Hepatocyte (in vitro differentiated cells): ENCODE results near the gene ZNF354C. TPM values are rescaled to one million over a fixed set of nuclear protein-coding genes. Genes with fewer than 3 reads are reported as not detected.

Experiments used
- DNase-seq: peaks from one replicate; pipeline ENCODE4 v3.0.0-alpha.2; 2016; ENCODE audit warnings: low spot score
- H2AFZ ChIP-seq: fragments of 200-600 bp; sonication (generic); 2 replicates; pipeline ENCODE4 v1.6.0; 2016; ENCODE audit warnings: antibody characterized with exemption, mild to moderate bottlenecking
- H3K27ac ChIP-seq: fragments of 200-600 bp; sonication (generic); 2 replicates; pipeline ENCODE4 v1.5.1; 2016; ENCODE audit warnings: mild to moderate bottlenecking
- H3K27me3 ChIP-seq: fragments of 200-600 bp; sonication (generic); 2 replicates; pipeline ENCODE4 v1.6.1; 2016
- H3K36me3 ChIP-seq: fragments of 200-600 bp; sonication (generic); replicated peaks from 2 replicates; pipeline ENCODE4 v1.5.1; 2016; ENCODE audit warnings: low read depth; ENCODE audit not compliant: insufficient read depth
- H3K4me1 ChIP-seq: fragments of 200-600 bp; sonication (generic); 2 replicates; pipeline ENCODE4 v1.5.1; 2016; ENCODE audit warnings: mild to moderate bottlenecking, moderate library complexity; ENCODE audit not compliant: insufficient read depth
- H3K4me2 ChIP-seq: fragments of 200-600 bp; sonication (generic); 2 replicates; pipeline ENCODE4 v1.6.0; 2016
- H3K4me3 ChIP-seq: fragments of 200-600 bp; sonication (generic); 2 replicates; pipeline ENCODE4 v1.5.1; 2016; ENCODE audit warnings: mild to moderate bottlenecking
- H3K79me2 ChIP-seq: fragments of 200-600 bp; sonication (generic); 2 replicates; pipeline ENCODE4 v1.6.0; 2017; ENCODE audit warnings: mild to moderate bottlenecking
- H3K9me2 ChIP-seq: fragments of 200-600 bp; sonication (generic); replicated peaks from 2 replicates; pipeline ENCODE4 v1.6.0; 2017; ENCODE audit warnings: mild to moderate bottlenecking; ENCODE audit not compliant: insufficient read depth
- H3K9me3 ChIP-seq: fragments of 200-600 bp; sonication (generic); 2 replicates; pipeline ENCODE4 v1.5.1; 2016; ENCODE audit warnings: low read depth, mild to moderate bottlenecking
- H4K20me1 ChIP-seq: fragments of 200-600 bp; sonication (generic); 2 replicates; pipeline ENCODE4 v1.6.0; 2016; ENCODE audit warnings: mild to moderate bottlenecking; ENCODE audit not compliant: insufficient read depth, poor library complexity, severe bottlenecking
- EZH2 ChIP-seq: fragments of 200-600 bp; sonication (generic); IDR thresholded peaks from 2 replicates; pipeline ENCODE4 v1.6.1; 2016; ENCODE audit warnings: antibody characterized with exemption, mild to moderate bottlenecking, borderline replicate concordance
- EZH2phosphoT487 ChIP-seq: fragments of 200-600 bp; sonication (generic); IDR thresholded peaks from one replicate; pipeline ENCODE4 v1.6.1; 2018; ENCODE audit warnings: antibody characterized with exemption, mild to moderate bottlenecking, low read depth, moderate library complexity; ENCODE audit not compliant: unreplicated experiment, severe bottlenecking
- WGBS: methylation state at CpG from one replicate; pipeline ENCODE4 v1.1.6; 2016; ENCODE audit warnings: low lambda C conversion rate; ENCODE audit errors: missing lambda C conversion rate; 5-methylcytosine and 5-hydroxymethylcytosine counted together
- polyA plus RNA-seq: library from polyadenylated mRNA; unstranded; fragments of >200 nt; fragmentation: Nextera tagmentation; extraction: Ambion mirVana; gene quantifications from 2 replicates; pipeline ENCODE4 v1.2.1, GENCODE V29; 2016
- total RNA-seq: library from RNA; depleted of rRNA; stranded (reverse); fragments of >200 nt; gene quantifications from 2 replicates; pipeline ENCODE4 v1.2.3, GENCODE V29; 2014
- TF ChIP-seq, protein P1 (sequence below): fragments of 200-600 bp; sonication (generic); IDR thresholded peaks from 2 replicates; pipeline ENCODE4 v1.5.1; 2016; ENCODE audit warnings: antibody characterized with exemption, mild to moderate bottlenecking; ENCODE audit not compliant: poor library complexity

ZNF354C gene
- total and polyA plus RNA-seq, 2 experiments from 2014 or later: 1.5 to 9.4 TPM

DNA sequence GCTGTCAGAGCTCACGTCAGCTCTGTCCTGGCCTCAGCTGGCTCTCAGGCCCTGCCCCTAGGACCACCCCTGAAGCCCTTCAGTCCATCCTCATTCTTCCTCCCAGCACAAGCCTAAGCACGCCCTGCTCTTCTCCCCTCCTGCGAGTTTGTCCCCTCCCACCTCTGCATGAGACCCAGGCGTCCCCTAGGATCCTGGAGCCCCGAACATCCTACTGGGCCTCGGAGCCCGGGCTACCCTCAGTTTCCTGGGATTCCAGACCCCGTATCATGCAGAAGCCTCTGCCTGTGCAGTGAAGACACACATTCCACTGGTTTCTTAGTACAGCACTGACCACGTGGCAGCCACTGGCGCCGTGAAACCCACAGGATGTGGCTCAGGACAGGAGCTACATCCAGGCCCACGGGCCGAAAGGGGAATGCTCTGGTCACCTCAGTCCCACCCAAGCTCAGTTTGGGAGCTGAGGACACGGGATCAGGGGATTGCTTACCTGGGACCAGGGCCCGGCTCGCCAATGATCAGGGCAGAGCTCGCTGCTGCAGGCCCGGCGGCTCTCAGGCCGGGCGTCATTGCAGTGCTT, 64.2 kb downstream of the ZNF354C start:
- H3K79me2 ChIP-seq: no peaks in the 10 kb centered on the region
- no peak for DNase-seq
- H4K20me1 ChIP-seq: no peaks in the 10 kb centered on the region
- no peak overlapping the region for H3K4me2 ChIP-seq
- TF ChIP-seq EZH2phosphoT487: no peak
- TF ChIP-seq, protein P1, sequence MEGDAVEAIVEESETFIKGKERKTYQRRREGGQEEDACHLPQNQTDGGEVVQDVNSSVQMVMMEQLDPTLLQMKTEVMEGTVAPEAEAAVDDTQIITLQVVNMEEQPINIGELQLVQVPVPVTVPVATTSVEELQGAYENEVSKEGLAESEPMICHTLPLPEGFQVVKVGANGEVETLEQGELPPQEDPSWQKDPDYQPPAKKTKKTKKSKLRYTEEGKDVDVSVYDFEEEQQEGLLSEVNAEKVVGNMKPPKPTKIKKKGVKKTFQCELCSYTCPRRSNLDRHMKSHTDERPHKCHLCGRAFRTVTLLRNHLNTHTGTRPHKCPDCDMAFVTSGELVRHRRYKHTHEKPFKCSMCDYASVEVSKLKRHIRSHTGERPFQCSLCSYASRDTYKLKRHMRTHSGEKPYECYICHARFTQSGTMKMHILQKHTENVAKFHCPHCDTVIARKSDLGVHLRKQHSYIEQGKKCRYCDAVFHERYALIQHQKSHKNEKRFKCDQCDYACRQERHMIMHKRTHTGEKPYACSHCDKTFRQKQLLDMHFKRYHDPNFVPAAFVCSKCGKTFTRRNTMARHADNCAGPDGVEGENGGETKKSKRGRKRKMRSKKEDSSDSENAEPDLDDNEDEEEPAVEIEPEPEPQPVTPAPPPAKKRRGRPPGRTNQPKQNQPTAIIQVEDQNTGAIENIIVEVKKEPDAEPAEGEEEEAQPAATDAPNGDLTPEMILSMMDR: no peak
- no peak for TF ChIP-seq EZH2
- no peaks in the 10 kb centered on the region for H3K27me3 ChIP-seq
- WGBS: 95% methylated on average over 21 of the region's 21 CpGs
- no peaks in the 10 kb centered on the region for H3K36me3 ChIP-seq
- H3K27ac ChIP-seq: no peak overlapping the region
- no peaks in the 10 kb centered on the region for H3K4me1 ChIP-seq
- no peaks in the 10 kb centered on the region for H3K9me2 ChIP-seq
- no peak overlapping the region for H3K4me3 ChIP-seq
- H3K9me3 ChIP-seq: no peaks in the 10 kb centered on the region
- H2AFZ ChIP-seq: no peak overlapping the region

GRCh38 chr5:179124853-179125788, 64.9 kb downstream of the ZNF354C start:
- Histone ChIP-seq H3K4me1 (no peaks in the 10 kb centered on the region), H3K36me3 (no peaks in the 10 kb centered on the region), H3K27ac (no peak overlapping the region), H3K4me3 (no peak overlapping the region), H3K4me2 (no peak overlapping the region), H2AFZ (no peak overlapping the region), H3K9me3 (no peaks in the 10 kb centered on the region), H3K27me3 (no peaks in the 10 kb centered on the region), H3K79me2 (no peaks in the 10 kb centered on the region), H4K20me1 (no peaks in the 10 kb centered on the region), H3K9me2 (no peaks in the 10 kb centered on the region)
- WGBS: 95% methylated on average over 25 of the region's 43 CpGs
- TF ChIP-seq EZH2 (no peak), EZH2phosphoT487 (no peak)
- TF ChIP-seq, protein P1: no peak
- DNase-seq: no peak

DNA sequence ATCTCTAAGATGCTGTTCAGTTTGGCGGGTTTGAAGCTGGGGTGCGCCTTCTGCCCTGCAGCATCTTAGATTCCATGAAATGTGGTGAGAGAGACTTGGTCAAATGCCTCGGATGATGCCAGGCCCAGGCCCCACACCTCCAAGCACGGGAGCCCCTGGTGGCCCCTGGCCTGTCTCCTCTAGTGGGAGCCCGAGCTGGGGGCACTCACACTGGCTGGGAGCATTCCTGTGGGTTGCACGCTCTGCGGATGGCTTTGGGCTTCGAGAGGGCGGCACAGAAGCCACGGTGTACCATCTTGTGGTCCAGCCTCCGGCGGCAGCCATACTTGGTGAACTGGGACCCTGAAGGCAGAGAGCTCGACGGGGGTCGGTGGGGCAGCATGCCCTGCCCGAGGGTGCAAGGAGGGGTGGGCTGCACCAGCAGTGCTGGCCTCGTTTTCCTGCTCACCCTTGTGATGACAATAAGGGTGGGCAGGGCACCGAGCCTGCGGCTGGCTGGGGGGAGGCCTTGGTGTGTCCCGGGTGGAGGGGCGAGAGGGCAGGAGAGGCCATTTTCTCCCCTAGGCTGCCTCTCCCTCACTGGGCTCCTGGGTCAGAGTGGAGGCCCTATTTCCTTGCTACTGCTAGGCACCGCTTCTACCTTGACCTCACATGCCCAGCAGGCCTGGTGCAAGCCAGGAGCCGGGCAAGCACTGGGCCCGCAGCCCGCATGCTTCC, 65.8 kb downstream of the ZNF354C start:
- no peaks in the 10 kb centered on the region for H3K4me1 ChIP-seq
- no peak overlapping the region for H3K4me3 ChIP-seq
- H3K79me2 ChIP-seq: no peaks in the 10 kb centered on the region
- no peaks in the 10 kb centered on the region for H4K20me1 ChIP-seq
- no peaks in the 10 kb centered on the region for H3K36me3 ChIP-seq
- no peaks in the 10 kb centered on the region for H3K9me2 ChIP-seq
- H3K27ac ChIP-seq: no peak overlapping the region
- no peak for DNase-seq
- 93% methylated on average over 25 of the region's 25 CpGs for WGBS
- TF ChIP-seq, protein P1: no peak
- no peak for TF ChIP-seq EZH2
- no peak for TF ChIP-seq EZH2phosphoT487
- no peaks in the 10 kb centered on the region for H3K27me3 ChIP-seq
- no peaks in the 10 kb centered on the region for H3K9me3 ChIP-seq
- no peak overlapping the region for H3K4me2 ChIP-seq
- no peak overlapping the region for H2AFZ ChIP-seq
